ENCODE results near the gene MTFR1L. TPM values are rescaled to one million over a fixed set of nuclear protein-coding genes. Genes with fewer than 3 reads are reported as not detected.
A peak's percentile ranks its signal among the peaks of the same experiment; 100 is the strongest.

MTFR1L gene
- total RNA-seq, 1 experiment from 2014 or later, result 41.7 TPM

- H3F3A ChIP-seq (ENCODE audit: insufficient read depth, low read depth), result peaks cover 10% of the 10 kb centered on the region
- H3K4me3 ChIP-seq, result peak overlapping the region; percentile 83
- peaks cover 27% of the 10 kb centered on the region for H3K79me2 ChIP-seq (ENCODE audit: low read depth)
- peak overlapping the region; percentile 69; the same call in 1 of the 2 replicates for H3K27ac ChIP-seq
- peak overlapping the region; percentile 98 for H3K4me2 ChIP-seq
- peaks cover 16% of the 10 kb centered on the region for H3K4me1 ChIP-seq (replicated peaks; ENCODE audit: insufficient read depth)
- intact Hi-C loops (cut with micrococcal nuclease; ENCODE audit: unreplicated experiment), result loop anchor here (5.0 kb wide), 2 partner anchors 71 to 86 kb away; partner anchors contain the start of gene STMN1
- no peak for DNase-seq
- no peaks in the 10 kb centered on the region for H3K36me3 ChIP-seq (ENCODE audit: low read depth)
- peak overlapping the region; percentile 89 for H2AFZ ChIP-seq
- H3K9me3 ChIP-seq (ENCODE audit: insufficient read depth, low read depth), result no peaks in the 10 kb centered on the region
- no peaks in the 10 kb centered on the region for H3K27me3 ChIP-seq (ENCODE audit: insufficient read depth, low read depth)
- no TSS peak for BruUV-seq (replicated peaks)
- H4K20me1 ChIP-seq (ENCODE audit: insufficient read depth), result no peaks in the 10 kb centered on the region
- no peaks in the 10 kb centered on the region for H3K9me2 ChIP-seq (ENCODE audit: insufficient read depth)
- POLR2A ChIA-PET (ENCODE audit: unreplicated experiment), result interaction anchor here (1.0 kb wide), 1 partner anchor 177 kb away, joined by 4 read pairs; the partner anchor contains the start of gene PAFAH2
- CTCF ChIA-PET, result no interaction called here
- no peak for TF ChIP-seq EZH2 (IDR thresholded peaks at IDR 0.05; ENCODE audit: low read depth)
Measured at GRCh38 chr1:25821112-25821476, 1.3 kb downstream of the MTFR1L start.

- H3K36me3 ChIP-seq (ENCODE audit: low read depth), result no peaks in the 10 kb centered on the region
- no peak overlapping the region for H3K27ac ChIP-seq
- H2AFZ ChIP-seq, result no peak overlapping the region
- TF ChIP-seq CTCF (conservative IDR thresholded peaks at IDR 0.05) (no peak), EZH2 (IDR thresholded peaks at IDR 0.05; ENCODE audit: low read depth) (no peak)
- no peaks in the 10 kb centered on the region for H3K9me2 ChIP-seq (ENCODE audit: insufficient read depth)
- H4K20me1 ChIP-seq (ENCODE audit: insufficient read depth), result no peaks in the 10 kb centered on the region
- no peaks in the 10 kb centered on the region for H3K27me3 ChIP-seq (ENCODE audit: insufficient read depth, low read depth)
- H3F3A ChIP-seq (ENCODE audit: insufficient read depth, low read depth), result peaks cover 10% of the 10 kb centered on the region
- H3K4me1 ChIP-seq (replicated peaks; ENCODE audit: insufficient read depth), result peaks cover 16% of the 10 kb centered on the region
- H3K4me2 ChIP-seq, result peak overlapping the region; percentile 98
- peaks cover 27% of the 10 kb centered on the region for H3K79me2 ChIP-seq (ENCODE audit: low read depth)
- no peak overlapping the region for H3K4me3 ChIP-seq
- intact Hi-C loops (cut with micrococcal nuclease; ENCODE audit: unreplicated experiment), result loop anchor here (5.0 kb wide), 2 partner anchors 71 to 86 kb away; partner anchors contain the start of gene STMN1
- BruUV-seq (replicated peaks), result TSS peak; percentile 25
- no peaks in the 10 kb centered on the region for H3K9me3 ChIP-seq (ENCODE audit: insufficient read depth, low read depth)
- POLR2A ChIA-PET (ENCODE audit: unreplicated experiment), result no interaction called here
- DNase-seq, result no peak
- CTCF ChIA-PET, result interaction anchor here (0.6 kb wide), 1 partner anchor 319 kb away, joined by 5 read pairs; no protein-coding TSS in a partner anchor
Measured at GRCh38 chr1:25821630-25822091, 1.9 kb downstream of the MTFR1L start.

GRCh38 chr1:25825605-25826004 is 5.9 kb downstream of the MTFR1L start:
- H3K27ac ChIP-seq, result no peak overlapping the region
- H3K9me2 ChIP-seq (ENCODE audit: insufficient read depth), result no peaks in the 10 kb centered on the region
- BruUV-seq (replicated peaks), result no TSS peak
- TF ChIP-seq CTCF (conservative IDR thresholded peaks at IDR 0.05) (no peak), EZH2 (IDR thresholded peaks at IDR 0.05; ENCODE audit: low read depth) (no peak)
- H3K4me3 ChIP-seq, result no peak overlapping the region
- H3K79me2 ChIP-seq (ENCODE audit: low read depth), result peaks cover 15% of the 10 kb centered on the region
- no peaks in the 10 kb centered on the region; the same call in 1 of the 2 replicates for H3K36me3 ChIP-seq (ENCODE audit: low read depth)
- ChIA-PET POLR2A (ENCODE audit: unreplicated experiment) (interaction anchor here (0.6 kb wide), 1 partner anchor 38 kb away, joined by 3 read pairs; no protein-coding TSS in a partner anchor), CTCF (interaction anchor here (0.6 kb wide), 1 partner anchor 388 kb away, joined by 6 read pairs; no protein-coding TSS in a partner anchor)
- no peak overlapping the region for H3K4me2 ChIP-seq
- DNase-seq, result no peak
- H3K9me3 ChIP-seq (ENCODE audit: insufficient read depth, low read depth), result no peaks in the 10 kb centered on the region
- intact Hi-C loops (cut with micrococcal nuclease; ENCODE audit: unreplicated experiment), result no loop called here
- H3K27me3 ChIP-seq (ENCODE audit: insufficient read depth, low read depth), result no peaks in the 10 kb centered on the region
- no peaks in the 10 kb centered on the region for H4K20me1 ChIP-seq (ENCODE audit: insufficient read depth)
- peaks cover 6% of the 10 kb centered on the region; the same call in 1 of the 2 replicates for H3K4me1 ChIP-seq (replicated peaks; ENCODE audit: insufficient read depth)
- H2AFZ ChIP-seq, result no peak overlapping the region
- no peaks in the 10 kb centered on the region for H3F3A ChIP-seq (ENCODE audit: insufficient read depth, low read depth)
